Astrocyte of the hippocampus (primary cell): Measurements from ENCODE around the gene NCKAP5.

Experiments used
- DNase-seq: peaks from one replicate; pipeline ENCODE4 v3.0.0; 2011; ENCODE audit warnings: low read depth, low spot score

The NCKAP5 gene

DNA sequence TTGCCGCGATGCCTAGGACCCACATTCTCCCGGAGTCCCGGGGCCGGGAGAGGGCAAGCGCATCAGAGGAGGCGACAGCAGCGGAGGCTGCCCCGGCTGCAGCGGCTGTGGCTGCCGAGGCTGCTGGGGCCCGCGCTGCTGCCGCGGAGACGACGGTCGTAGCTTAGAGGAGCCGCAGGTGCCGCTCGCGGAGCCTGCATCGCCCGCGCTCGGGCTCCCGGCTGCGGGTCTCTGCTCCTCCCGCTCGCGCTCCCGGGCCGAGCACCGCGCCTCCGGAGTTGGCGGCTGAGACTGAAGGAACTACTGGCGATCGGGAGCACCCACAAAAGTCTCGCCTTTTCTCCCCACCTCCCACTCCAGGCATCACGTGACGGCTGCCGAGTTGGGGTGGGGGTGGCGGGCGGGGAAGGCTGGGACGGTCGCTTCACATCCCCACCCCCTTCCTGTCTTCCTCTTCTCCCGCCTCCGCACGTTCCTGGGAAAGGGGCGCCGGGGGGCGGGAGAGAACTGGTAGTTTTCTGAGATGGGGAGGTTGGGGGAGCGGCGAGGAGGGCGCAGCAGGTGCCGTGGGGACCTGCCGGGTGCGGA is 898.3 kb downstream of the NCKAP5 start, which contains the start of gene LYPD1:
Gene LYPD1 (minus strand): TSS at position 298 of the 588 bp plus-strand sequence. CDS start 273 bp downstream, at position 25.
- DNase-seq: peak; percentile 74

DNA sequence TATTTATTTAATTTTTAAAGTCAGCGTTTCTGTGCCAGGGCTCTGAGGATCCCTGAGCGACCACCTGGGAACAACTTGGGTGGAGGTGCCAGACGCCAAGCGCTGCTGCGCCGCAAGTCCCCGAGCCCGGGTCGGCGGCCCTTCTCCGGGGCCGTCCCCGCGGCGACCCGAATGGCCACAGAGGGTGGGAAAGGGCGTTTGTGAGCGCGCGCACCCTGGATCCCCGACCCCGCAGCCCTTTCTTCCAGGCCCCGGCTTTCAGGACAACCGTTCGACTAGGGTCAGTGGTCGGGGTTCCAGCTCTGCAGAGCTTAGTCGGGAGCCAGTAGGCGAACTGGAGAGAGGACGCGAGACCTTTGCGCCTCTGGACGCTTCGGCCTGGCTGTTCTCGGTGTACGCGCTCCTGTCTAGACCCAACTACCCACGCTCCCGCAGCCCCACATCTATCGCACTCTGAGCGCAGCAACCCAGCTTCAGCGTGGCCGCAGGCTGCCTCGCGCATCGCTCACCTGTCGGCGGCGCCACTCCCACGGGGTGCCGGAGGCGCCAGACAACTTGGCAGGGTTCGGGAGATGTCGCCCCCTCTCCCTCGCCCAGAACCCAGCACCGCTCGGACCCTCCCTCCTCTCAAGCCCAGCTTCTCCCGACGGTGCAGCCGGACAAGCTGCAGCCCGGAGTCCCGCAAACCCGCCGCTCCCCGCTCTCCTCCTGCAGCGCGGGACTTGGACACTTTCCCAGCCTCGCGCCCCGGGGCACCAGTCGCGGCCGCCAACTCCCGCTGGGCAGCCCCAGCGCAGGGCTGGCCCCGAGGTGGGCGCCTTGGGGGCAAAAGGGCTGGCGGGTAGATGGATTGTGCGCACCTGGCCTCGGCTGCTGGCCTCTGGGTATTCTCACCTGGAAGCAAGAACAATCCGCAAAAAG is 899.0 kb downstream of the NCKAP5 start:
- peak; percentile 69 for DNase-seq

DNA sequence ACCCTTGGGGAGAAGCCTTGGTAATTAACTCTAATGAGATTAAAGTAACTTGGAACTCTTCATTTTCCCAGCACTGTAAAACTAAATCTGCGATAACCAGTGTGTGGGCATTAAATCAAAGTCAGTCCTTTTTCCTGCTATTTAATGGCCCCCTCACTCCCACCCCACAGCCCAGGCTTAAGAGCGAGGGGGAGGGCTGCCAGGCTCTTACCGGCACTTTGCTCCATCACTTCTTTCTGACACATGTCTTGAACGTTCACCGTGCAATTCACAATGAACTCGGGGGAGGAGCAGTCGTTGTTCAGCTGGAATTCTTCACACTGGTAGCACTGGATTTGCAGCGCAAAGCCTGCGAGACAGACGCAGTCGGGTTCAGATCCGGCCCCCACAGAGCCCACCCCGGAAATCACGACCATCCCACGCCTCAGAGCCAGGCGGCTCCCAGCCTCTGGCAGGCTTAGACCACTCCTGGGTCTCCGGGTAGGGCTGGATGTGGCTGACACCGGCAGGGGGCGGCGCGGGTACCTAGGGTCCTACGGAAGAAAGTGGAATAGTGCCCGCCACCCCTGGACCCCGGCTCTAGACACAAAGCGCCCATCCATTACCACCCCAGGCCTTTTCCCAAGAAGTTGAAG is 900.0 kb downstream of the NCKAP5 start:
- peak; percentile 84 for DNase-seq

DNA sequence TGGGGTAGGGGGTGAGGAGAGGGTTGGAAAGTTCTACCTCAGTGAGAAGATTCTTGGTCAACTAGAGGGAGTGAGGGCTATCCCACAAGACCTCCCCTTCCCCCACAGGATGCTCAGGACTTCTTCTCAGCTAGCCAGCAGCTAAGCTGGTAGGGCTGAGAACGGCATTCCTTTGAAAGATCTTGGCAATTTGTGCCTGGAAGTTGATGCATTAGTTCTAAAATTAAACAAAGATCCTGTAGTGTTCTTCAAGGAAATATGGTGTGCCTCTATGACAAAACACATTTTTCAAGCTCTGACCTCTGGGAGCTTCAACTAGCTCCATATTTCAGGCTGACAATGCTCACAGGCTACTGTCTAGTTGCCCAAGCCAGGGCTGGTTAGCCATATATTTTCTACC is 900.6 kb downstream of the NCKAP5 start:
- peak; percentile 44 for DNase-seq

DNA sequence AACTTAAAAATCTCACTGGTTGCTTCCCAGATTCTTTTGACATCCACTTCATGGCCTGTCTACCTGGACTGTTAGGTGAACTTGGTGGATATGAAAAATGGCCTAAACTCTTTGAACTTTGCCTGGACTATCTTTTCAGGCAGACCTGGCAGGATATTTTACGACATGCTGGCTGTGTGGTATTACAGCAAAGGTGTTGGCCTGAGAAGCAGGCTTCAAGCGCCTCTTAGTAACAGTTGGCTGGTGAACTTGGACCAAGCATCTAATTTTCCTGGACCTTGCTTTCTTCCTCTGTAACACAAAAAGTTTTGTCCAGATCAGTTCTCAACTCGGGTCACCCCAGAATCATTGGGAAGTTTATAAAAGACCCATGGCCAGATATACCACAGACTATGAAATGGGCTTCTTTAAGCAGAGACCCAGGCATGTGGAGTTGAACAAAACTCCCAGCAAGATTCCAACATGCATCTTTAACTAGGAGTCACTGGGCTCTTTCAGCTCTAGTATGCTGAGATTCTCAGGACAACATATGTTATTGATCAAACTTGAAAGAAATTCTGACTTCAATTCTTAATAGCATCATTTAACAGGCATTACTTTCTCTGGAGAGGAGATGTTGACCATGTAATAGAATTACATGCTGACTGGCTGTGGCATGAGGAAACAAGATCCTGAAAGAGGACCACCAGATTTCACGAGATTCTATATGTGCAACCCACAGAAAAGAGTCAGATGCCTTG is 902.7 kb downstream of the NCKAP5 start:
- no peak for DNase-seq

DNA sequence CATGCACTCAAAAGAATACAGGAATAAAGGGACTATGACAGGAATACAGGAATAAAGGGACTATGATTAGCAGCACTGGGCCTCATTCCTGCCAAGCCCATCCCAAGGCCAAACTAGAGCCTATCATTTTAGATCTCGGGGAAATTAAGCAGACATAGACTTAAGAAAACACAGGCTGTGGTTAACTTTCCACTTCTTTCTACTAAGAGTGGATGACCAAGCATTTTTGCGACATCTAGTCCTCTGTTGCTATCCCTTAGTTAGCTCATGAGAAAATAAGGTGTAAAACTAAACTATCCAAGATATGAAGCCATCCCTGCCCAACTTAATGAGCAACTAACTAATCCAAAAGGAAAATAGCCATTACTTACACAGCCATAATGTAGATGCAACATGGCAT is 904.2 kb downstream of the NCKAP5 start:
- peak; percentile 36 for DNase-seq

DNA sequence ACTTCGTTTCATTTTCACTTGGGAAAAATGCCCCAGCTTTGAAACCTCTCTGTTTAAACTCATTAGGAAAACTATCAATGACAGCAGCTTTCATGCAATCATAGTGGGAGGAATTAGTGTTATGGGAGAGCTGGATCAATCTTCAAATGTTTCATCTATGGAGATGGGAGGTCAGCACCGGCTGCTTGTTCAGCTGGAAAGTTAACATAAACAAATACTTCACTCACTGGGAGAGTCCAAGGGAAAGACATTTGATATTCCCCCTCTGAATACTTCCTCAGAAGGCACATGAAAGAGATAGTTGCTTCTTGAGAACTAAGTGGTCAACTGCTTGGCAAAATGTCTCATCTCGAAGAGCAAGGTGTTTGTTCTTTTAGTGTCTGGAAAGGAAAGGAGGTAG is 905.5 kb downstream of the NCKAP5 start:
- peak; percentile 35 for DNase-seq

DNA sequence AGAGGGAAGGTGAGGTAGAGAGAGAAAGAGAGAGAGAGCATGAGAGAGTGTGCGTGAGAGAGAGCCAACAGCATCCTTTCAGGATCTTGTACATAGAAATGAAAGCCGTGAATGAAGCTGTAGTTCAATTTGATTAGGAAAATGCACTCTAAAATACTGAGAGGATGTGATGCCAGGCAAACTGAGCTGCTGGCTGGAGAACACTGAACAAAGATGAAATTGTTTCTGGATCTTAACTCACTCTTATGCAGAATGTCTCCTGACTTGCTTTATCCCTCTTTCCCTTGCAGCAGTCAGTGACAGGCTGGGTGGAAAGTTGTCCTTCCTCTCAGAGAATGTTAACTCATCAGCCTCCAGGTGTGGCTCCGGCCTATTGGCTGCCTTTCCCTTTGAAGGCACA is 908.9 kb downstream of the NCKAP5 start:
- no peak for DNase-seq

DNA sequence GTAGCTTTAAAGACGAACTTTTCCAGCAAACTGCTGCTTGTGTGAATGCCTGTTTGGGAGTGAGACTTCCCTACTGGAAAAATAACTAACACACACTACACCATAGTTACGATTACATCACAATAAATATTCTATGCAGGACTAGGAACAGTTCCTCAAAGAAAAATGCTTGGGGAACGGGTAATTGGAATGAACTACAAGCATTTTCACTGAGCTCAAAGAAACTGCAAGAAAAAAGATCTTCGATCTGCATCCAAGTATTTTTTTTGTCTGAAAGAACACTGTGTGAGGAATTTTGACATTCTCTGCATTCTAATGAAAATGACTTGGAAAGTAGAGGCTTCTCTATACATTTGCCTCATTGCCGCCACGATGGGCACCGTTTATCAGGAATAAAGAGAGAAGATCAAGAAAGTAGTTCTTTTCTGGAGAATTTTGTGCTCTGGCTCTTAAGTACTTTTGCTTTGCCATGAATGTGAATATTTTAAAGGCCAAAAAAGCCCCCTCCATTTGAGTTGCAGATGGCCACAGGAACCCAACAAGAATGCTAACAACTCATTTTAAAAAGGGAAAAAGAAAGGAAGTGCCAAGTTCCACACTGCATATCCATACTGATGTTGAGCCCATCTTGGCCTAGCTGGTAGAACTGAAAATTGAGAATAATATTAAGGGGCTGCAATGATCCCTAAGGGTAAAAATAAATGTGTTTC is 911.8 kb downstream of the NCKAP5 start:
- peak; percentile 70 for DNase-seq

DNA sequence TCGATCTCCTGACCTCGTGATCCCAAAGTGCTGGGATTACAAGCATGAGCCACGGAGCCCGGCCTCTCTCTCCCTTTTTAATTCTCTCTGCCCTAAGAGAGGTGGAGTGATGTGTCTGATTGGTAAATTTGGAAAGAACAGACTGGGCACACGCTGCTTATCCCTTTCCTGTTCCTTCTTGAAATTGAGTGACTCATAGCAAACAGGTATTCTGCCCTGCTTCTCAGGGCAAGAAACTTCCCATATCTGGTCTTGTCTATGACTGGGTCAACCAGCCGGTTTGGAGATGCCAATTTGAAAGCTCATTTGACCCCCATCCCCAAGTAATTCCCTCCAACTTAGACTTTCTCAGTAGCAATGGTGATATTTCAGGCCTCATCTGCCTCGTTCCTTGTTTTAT is 913.3 kb downstream of the NCKAP5 start:
- DNase-seq: no peak

DNA sequence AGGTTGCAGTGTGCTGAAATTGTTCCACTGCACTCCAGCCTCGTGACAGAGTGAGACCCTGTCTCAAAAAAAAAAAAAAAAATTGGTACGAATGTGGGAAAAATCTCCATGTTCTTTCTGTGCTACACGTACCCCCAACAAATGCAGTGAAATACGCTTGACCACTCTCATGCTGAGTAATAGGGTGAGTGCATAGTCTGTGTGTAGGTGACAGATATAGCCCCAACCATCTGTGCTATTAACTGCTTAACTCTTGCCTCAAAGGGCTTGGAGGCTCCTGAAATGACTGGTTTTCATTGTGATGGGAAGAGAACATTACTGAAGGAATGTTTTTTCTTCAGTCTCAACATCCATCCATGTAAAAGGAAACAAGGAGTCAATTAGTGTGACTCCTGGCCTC is 913.9 kb downstream of the NCKAP5 start:
- no peak for DNase-seq

DNA sequence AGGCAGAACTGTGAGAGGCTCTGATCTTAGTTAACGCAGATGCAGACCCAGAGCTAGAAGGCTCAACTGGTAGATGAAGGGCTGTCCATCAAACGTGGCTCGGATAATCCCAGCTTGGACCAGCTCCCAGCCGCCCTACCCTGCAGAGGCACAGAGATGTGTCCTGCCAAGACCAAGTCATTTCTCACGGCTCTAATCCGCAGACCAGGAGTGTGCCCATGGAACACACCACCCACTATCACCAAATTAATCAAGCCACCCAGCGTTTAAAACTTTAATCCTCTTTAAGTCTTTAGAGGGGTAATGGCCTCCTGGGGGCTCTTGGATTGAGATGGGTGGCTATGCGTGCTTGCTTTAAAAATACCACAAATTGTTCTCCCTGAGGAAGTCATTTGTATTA is 915.8 kb downstream of the NCKAP5 start:
- peak; percentile 92 for DNase-seq

DNA sequence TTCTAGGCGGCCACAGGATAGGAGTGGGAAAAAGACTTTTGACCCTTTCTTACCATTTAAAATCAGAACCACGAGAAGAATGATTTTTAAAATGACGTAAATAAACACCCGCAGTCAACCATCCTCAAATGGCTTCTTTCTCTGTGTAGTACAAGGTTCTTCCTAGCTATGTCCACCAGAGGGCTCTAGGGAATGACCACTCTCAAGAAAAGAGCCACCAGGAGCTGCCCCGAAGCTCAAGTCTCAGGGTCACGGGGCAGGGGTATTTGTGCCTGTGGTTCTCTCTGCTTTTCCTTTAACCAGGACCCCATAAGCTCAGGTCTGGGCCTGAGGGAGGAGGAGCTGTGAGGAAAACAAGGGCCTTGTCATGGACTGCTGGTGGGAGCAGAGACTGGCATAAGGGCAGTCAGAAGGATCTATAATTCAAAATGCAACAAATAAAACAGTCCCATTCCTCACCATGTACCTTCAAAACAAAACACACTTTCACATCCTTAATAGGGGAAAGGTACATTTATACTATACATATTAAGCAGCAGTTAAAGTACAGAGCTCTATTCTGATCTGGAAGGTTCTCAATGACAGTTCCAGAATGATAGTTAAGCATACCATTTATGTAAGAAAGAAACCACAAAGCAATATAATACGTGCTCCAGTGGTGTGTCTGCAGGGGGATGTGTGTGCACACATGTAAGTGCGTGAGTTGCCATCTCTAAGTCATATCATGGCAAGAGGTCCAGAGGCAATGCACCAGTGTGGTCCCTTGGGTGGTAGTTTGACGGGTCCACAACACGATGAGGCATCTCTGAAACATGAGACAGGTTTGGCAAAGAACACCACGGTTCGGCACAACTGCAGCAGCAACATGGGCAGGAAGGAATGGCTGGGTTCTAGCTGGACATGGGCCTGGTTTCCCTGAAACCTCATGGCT is 916.9 kb downstream of the NCKAP5 start:
- DNase-seq: peak; percentile 55

DNA sequence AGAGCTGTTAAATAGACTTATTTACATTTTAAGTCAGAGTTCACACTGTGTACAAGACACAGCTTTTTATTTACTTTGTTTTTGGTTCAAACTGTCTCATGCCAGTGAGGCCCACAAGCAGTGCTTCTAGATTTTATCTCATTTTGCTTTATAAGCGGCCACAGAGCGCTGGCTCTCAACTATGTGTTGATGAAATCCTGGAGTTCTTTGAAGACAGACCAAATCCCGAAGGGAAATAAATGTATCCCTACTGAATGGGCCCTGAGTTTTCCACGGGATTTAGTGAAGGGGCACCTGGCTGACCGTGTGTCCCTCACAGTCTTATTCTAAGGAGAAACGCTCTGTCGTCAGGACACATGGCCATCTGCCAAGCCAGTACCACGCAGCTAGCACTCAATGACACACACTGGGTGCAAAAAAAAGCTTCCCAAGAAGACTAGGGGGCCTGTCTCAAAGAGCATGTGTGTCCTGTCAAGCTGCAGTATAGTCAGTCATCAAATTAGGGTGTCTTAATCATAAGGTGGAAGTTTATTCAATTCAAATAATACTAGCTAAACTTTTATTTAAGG is 921.6 kb downstream of the NCKAP5 start:
- DNase-seq: peak; percentile 49

DNA sequence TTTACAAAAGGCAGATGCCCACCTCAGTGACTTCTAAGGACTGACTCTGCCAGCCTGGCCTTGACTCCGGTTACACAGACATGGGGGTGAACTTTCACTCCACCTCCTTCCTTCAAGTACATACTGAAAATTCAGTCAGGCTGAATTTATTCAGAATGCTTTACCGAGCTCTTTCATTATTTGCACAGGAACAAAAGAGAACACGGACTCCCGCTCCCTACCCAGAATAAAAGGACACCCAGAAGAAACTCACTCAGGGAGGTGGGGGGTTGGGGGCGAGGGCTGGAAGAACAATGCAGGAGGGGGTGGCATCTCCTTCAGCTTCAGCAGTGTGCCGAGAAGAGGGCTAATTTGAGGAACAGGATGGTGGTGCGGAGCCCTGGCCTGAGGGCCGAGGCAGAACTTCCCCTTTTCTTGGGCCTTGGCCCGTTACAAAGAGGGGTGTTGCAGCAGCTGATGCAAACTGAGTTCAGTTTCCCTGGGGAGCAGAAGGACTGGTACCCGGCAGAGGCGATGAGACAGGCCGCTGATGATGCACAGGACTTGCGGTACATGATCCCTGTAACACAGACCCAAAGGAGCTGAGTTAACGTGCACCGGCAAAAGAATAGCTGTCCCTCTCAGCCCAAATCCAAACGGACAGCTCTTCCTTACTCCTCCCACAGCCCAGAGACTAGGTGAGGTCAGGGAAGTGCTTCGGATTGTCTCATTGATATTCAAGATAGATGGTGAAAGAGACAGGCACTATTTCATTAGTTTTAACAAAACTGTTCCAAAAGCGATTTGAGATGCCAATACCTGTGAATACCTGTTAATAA is 922.3 kb downstream of the NCKAP5 start:
- DNase-seq: peak; percentile 58

DNA sequence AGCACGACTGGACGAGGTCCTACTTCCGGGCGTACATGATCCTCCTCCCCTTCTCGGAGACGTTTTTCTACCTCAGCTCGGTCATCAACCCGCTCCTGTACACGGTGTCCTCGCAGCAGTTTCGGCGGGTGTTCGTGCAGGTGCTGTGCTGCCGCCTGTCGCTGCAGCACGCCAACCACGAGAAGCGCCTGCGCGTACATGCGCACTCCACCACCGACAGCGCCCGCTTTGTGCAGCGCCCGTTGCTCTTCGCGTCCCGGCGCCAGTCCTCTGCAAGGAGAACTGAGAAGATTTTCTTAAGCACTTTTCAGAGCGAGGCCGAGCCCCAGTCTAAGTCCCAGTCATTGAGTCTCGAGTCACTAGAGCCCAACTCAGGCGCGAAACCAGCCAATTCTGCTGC is 923.1 kb downstream of the NCKAP5 start:
- no peak for DNase-seq

DNA sequence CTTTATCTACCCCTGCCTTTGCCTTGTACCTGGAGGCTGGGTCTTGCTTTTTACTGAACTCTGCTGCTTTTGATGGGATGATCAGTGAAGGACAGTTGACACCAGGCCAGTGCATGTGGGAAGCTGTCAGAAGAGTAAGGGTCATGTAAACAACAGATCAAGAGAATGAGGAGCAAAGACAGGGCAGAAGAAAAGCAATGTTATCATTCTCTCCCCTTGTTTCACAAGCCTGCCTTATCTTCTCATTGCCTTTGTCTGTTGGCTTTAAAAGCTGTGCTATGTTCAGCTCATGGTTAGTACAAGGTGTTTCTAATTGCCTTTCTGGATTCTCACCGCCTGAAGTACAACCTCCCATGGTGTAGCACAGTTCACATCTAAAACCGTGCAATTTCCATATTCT is 925.8 kb downstream of the NCKAP5 start:
- no peak for DNase-seq

DNA sequence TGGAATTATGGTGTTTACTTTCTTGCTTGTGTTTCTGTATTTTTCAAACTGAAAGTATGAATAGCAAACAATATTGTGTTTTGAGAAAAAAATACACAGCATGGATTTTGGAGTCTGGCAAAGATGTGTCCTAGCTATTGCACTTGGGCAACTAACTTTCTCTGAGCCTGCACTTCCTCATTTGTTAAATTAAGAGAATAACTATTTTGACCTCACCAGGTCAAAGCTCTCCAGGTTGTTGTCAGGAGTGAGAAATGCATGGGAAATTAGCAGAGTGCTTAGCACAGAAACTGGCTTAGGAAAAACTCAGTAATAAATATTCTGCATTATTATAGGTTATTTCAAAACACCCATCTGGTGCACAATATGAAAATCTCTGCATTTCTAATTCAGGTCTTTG is 926.4 kb downstream of the NCKAP5 start:
- DNase-seq: no peak

DNA sequence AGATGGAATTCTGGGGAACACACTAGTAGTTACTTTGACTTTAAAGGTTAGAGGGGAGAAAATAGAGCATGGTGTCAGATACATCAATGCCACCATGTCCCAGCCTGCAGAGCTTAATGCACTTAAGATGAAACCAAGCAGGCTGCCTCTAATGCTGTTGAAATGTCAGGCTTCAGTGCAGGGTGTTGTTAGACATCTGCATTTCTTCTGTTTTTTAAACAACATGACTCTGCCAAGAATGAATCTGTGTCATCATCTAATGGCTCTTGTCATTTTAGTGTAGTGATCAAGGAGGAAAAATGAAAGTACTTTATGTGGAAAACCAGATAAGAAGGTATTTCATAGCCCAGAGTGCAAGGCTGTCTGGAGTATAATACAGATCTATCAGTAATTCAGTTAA is 928.1 kb downstream of the NCKAP5 start:
- no peak for DNase-seq
